IPS-15b (cell line): ENCODE data around the gene VPS39.

ENCODE experiments used
- H3K27me3 ChIP-seq: one replicate; pipeline ENCODE4 v1.6.1; 2013; ENCODE audit warnings: low read length; ENCODE audit not compliant: control insufficient read depth, insufficient read depth
- H3K36me3 ChIP-seq: one replicate; pipeline ENCODE4 v1.6.1; 2013; ENCODE audit warnings: low read length; ENCODE audit not compliant: control insufficient read depth, insufficient read depth
- H3K4me1 ChIP-seq: one replicate; pipeline ENCODE4 v1.6.1; 2013; ENCODE audit warnings: mild to moderate bottlenecking, low read length; ENCODE audit not compliant: control insufficient read depth, insufficient read depth
- H3K4me3 ChIP-seq: one replicate; pipeline ENCODE4 v1.5.1; 2013; ENCODE audit warnings: low read depth, low read length
- H3K9ac ChIP-seq: one replicate; pipeline ENCODE4 v1.6.1; 2013; ENCODE audit warnings: low read depth, mild to moderate bottlenecking, low read length
- H3K9me3 ChIP-seq: one replicate; pipeline ENCODE4 v1.6.1; 2013; ENCODE audit warnings: mild to moderate bottlenecking, low read length; ENCODE audit not compliant: control insufficient read depth, insufficient read depth

The VPS39 gene

DNA sequence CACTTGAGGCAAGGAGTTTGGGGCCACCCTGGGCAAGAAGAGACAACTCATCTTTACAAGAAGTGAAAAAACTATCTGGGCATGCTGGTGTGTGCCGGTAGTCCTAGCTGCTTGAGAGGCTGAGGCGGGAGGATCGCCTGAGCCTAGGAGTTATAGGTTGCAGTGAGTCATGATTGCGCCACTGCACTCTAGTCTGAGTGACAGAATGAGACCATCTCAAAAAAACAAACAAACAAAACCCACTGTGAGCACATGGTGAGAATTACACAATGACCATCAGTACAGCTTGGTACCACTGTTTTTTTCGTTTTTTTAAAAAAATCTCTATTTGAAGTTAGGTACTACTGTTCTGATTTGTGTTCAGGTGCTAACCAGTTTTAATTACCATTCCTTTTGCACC, 13.6 kb downstream of the VPS39 start:
- Histone ChIP-seq H3K36me3 (peaks cover 3% of the 10 kb centered on the region), H3K4me3 (no peak overlapping the region), H3K9me3 (no peaks in the 10 kb centered on the region), H3K4me1 (no peaks in the 10 kb centered on the region), H3K27me3 (no peaks in the 10 kb centered on the region), H3K9ac (no peak overlapping the region)

DNA sequence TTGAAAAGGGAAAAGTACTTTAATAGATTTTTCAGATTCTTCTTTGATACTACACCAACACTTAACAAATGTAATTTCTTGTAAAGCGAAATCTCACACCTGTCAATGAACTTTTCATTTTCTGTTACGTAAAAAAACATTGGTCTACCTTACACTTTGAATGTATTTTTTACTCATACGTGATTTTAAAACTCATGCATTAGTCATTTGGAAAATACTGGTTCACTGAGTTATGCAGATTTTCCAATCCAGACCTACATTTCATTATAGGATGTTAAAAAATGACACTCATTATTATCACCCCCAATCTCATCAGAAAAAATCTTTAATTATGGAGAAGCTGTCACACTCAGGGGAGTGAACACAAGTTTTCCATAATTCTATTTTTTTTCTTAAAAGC, 14.7 kb downstream of the VPS39 start:
- Histone ChIP-seq H3K9me3 (no peaks in the 10 kb centered on the region), H3K9ac (no peak overlapping the region), H3K4me3 (no peak overlapping the region), H3K36me3 (peaks cover 6% of the 10 kb centered on the region), H3K4me1 (no peaks in the 10 kb centered on the region), H3K27me3 (no peaks in the 10 kb centered on the region)

GRCh38 chr15:42191610-42192346, 16.3 kb downstream of the VPS39 start:
- peaks cover 6% of the 10 kb centered on the region for H3K36me3 ChIP-seq
- H3K4me3 ChIP-seq = no peak overlapping the region
- no peaks in the 10 kb centered on the region for H3K4me1 ChIP-seq
- H3K9ac ChIP-seq = no peak overlapping the region
- H3K27me3 ChIP-seq = no peaks in the 10 kb centered on the region
- H3K9me3 ChIP-seq = no peaks in the 10 kb centered on the region

GRCh38 chr15:42190370-42190769, 17.7 kb downstream of the VPS39 start:
- Histone ChIP-seq H3K4me3 (no peak overlapping the region), H3K9ac (no peak overlapping the region)

DNA sequence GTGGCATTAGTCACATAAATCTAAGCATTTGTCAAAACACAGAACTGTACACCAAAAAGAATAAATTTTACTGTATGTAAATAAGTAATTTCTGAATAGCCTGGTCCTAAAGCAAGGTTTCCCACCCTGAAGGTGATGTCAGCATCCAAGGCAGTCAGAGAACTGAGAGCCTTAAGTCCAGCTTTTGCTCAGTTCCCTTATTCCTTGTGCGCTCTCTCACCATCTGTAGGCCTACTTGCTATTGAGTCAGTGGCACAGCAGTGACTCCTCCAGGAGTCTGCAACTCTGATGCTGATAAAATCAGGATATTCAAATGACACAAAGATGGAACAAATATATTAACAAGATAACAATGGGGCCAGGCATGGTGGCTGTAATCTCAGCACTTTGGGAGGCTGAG, 22.3 kb downstream of the VPS39 start:
- Histone ChIP-seq H3K4me3 (no peak overlapping the region), H3K9me3 (no peaks in the 10 kb centered on the region), H3K4me1 (no peaks in the 10 kb centered on the region), H3K36me3 (peaks cover 14% of the 10 kb centered on the region), H3K27me3 (no peaks in the 10 kb centered on the region), H3K9ac (no peak overlapping the region)

More at GRCh38 chr15:42190370-42190769, 17.7 kb downstream of the VPS39 start:
- H3K36me3 ChIP-seq = peaks cover 6% of the 10 kb centered on the region
- no peaks in the 10 kb centered on the region for H3K27me3 ChIP-seq
- no peaks in the 10 kb centered on the region for H3K9me3 ChIP-seq
- no peaks in the 10 kb centered on the region for H3K4me1 ChIP-seq

- Histone ChIP-seq H3K36me3 (peaks cover 16% of the 10 kb centered on the region), H3K9ac (no peak overlapping the region), H3K9me3 (no peaks in the 10 kb centered on the region)
These were observed 23.4 kb downstream of the VPS39 start for GRCh38 chr15:42184736-42185135.

DNA sequence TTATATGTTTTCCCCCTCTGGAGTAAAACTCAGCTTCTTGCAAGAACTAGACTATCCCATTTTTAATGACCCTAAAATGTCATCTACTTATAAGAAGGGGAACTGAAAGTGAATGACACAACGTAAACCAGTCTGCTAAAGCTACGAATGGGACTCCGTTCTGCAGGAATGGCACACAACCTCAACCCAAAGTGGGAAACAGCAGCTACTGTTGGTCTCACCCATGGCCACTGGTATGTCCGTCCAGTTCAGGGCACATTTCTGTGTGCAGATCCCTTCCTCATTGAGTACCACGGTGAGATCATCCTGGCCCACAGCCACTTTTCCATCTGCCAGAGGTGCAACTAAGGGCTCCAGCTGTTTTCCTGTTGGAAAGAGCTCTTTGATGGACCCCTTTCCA, 23.8 kb downstream of the VPS39 start:
- Histone ChIP-seq H3K36me3 (peaks cover 17% of the 10 kb centered on the region), H3K9ac (no peak overlapping the region), H3K4me1 (no peaks in the 10 kb centered on the region), H3K9me3 (no peaks in the 10 kb centered on the region), H3K27me3 (no peaks in the 10 kb centered on the region), H3K4me3 (no peak overlapping the region)

More at GRCh38 chr15:42184736-42185135, 23.4 kb downstream of the VPS39 start:
- Histone ChIP-seq H3K4me3 (no peak overlapping the region), H3K4me1 (no peaks in the 10 kb centered on the region), H3K27me3 (no peaks in the 10 kb centered on the region)

GRCh38 chr15:42182961-42183360, 25.1 kb downstream of the VPS39 start:
- Histone ChIP-seq H3K4me3 (no peak overlapping the region), H3K9ac (no peak overlapping the region), H3K4me1 (no peaks in the 10 kb centered on the region), H3K9me3 (no peaks in the 10 kb centered on the region), H3K36me3 (peaks cover 14% of the 10 kb centered on the region), H3K27me3 (no peaks in the 10 kb centered on the region)

GRCh38 chr15:42182328-42182886, 25.7 kb downstream of the VPS39 start:
- Histone ChIP-seq H3K4me3 (no peak overlapping the region), H3K9ac (no peak overlapping the region), H3K4me1 (no peaks in the 10 kb centered on the region), H3K36me3 (peaks cover 14% of the 10 kb centered on the region), H3K27me3 (no peaks in the 10 kb centered on the region), H3K9me3 (no peaks in the 10 kb centered on the region)

- Histone ChIP-seq H3K9ac (no peak overlapping the region), H3K4me3 (no peak overlapping the region), H3K36me3 (peaks cover 9% of the 10 kb centered on the region), H3K27me3 (no peaks in the 10 kb centered on the region), H3K9me3 (no peaks in the 10 kb centered on the region), H3K4me1 (no peaks in the 10 kb centered on the region)
These were observed 30.0 kb downstream of the VPS39 start for GRCh38 chr15:42178056-42178455.

DNA sequence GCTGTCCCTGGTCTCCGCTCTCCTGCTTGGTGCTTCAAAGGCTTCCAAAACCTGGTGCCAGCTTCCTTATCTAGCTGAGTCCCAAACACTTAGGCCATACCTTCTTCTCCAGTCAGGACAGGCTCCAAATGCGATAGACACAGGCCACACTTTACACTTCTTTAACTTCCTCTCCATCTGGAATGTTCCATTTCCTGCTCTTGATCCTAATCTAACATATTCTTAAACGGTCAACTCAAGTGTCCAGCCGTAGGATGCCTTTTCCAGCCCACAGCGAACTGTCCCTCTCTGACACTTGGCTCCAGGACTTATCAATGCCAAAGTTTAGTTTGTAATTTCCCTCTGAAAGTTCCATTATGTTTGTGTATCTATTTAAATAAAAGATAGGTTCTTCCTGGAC, 32.4 kb downstream of the VPS39 start:
- no peaks in the 10 kb centered on the region for H3K27me3 ChIP-seq
- H3K9me3 ChIP-seq = no peaks in the 10 kb centered on the region
- H3K36me3 ChIP-seq = peaks cover 22% of the 10 kb centered on the region
- no peak overlapping the region for H3K4me3 ChIP-seq
- no peaks in the 10 kb centered on the region for H3K4me1 ChIP-seq
- no peak overlapping the region for H3K9ac ChIP-seq

DNA sequence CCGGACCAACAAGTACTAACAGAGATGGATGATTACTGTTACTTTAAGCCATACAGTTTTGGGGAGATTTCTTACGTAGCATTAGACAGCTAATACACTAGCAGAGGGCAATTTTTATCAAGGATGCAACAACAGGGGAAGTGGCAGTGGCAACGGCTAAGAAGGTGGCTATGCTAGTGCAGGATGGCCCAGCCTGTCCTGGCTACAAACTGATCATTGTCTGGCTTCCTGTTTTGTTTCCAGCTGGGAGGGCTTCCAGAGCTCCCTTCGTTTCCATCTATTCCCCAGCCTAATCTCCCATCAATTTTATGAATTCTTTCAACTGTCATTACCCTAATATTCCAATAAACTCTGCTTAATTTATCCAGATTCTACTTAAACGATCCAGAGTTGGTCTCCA, 35.6 kb downstream of the VPS39 start:
- Histone ChIP-seq H3K4me3 (no peak overlapping the region), H3K4me1 (no peaks in the 10 kb centered on the region), H3K9ac (no peak overlapping the region), H3K27me3 (no peaks in the 10 kb centered on the region), H3K36me3 (peaks cover 30% of the 10 kb centered on the region), H3K9me3 (no peaks in the 10 kb centered on the region)
